Measurements from ENCODE around the gene SLC16A13. TPM values are rescaled to one million over a fixed set of nuclear protein-coding genes. Genes with fewer than 3 reads are reported as not detected.

Gene SLC16A13
- total and polyA plus RNA-seq, 10 of the 15 experiments (the other 5 are each of a cell fraction or from before 2014, with no cell fraction given), result 0.34 to 12.1 (median 3.3) TPM

GRCh38 chr17:7014261-7014994 lies 21.4 kb upstream of the SLC16A13 start (continued):
- TF ChIP-seq SUZ12 (IDR thresholded peaks at IDR 0.05; ENCODE audit: unreplicated experiment) (no peak), GABPA (IDR thresholded peaks at IDR 0.05; ENCODE audit: low read depth) (peak; percentile 89), NR2F1 (conservative IDR thresholded peaks at IDR 0.05) (peak; percentile 81; the same call in 1 of the 2 replicates), HCFC1 (IDR thresholded peaks at IDR 0.05; ENCODE audit: low read length) (peak; percentile 44; the same call in 1 of the 2 replicates), SREBF1 (IDR thresholded peaks at IDR 0.05; ENCODE audit: low read length) (no peak), ZNF24 (IDR thresholded peaks at IDR 0.05) (no peak), TBL1XR1 (IDR thresholded peaks at IDR 0.05; ENCODE audit: low read depth, low read length) (0 out of 2 replicates have a peak, but pooled peaks have one; percentile 33), BCL3 (IDR thresholded peaks at IDR 0.05; ENCODE audit: borderline replicate concordance, insufficient read depth, low read depth, low read length, poor library complexity, severe bottlenecking) (peak; percentile 53)

Data from GM12878 (cell line).